GM12878 (cell line): ENCODE data around the gene SLC22A12. TPM values are rescaled to one million over a fixed set of nuclear protein-coding genes. Genes with fewer than 3 reads are reported as not detected.
A peak's percentile ranks its signal among the peaks of the same experiment; 100 is the strongest.

ENCODE experiments used
- ATAC-seq: fragments of 200-7000 bp; cut with Tn5 transposase; 3 replicates; pipeline ENCODE4 v1.9.1; 2020; ENCODE audit warnings: mild to moderate bottlenecking, moderate library complexity
- BruUV-seq: library from RNA; stranded (reverse); fragments of 400-500 nt; replicated peaks from 2 replicates; lab custom pipeline; 2021; lab: Mats Ljungman, UMichigan
- CTCF ChIA-PET: fragments of 300-600 bp; sonication (Branson Sonifier 250); formaldehyde crosslinking; extraction: SDS; loops from one replicate; lab custom pipeline; 2021; ENCODE audit warnings: inconsistent platforms; lab: Yijun Ruan, JAX
- POLR2A ChIA-PET: fragments of 350-600 bp; formaldehyde crosslinking; extraction: SDS; loops from one replicate; lab custom pipeline; 2021; ENCODE audit warnings: inconsistent platforms; lab: Charles Lee
- RAD21 ChIA-PET: fragments of 300-600 bp; sonication (Branson Sonifier 250); formaldehyde crosslinking; loops from one replicate; lab custom pipeline; 2023; ENCODE audit warnings: antibody characterized with exemption; ENCODE audit not compliant: unreplicated experiment; lab: Charles Lee
- SMC1A ChIA-PET: fragments of 300-600 bp; sonication (Branson Sonifier 250); formaldehyde crosslinking; loops from one replicate; lab custom pipeline; 2023; ENCODE audit not compliant: unreplicated experiment, uncharacterized antibody; lab: Charles Lee
- DNase-seq: peaks from one replicate; pipeline ENCODE4 v3.0.0-alpha.2; 2011; ENCODE audit warnings: low read depth, low spot score
- FAIRE-seq: peaks from 3 replicates; lab custom pipeline; 2011; peaks lifted over from hg19 to GRCh38; lab: Jason Lieb, UNC
- H2AFZ ChIP-seq: 2 replicates; pipeline ENCODE4 v1.6.0; 2011; ENCODE audit warnings: low read depth, low read length, control low read depth; ENCODE audit not compliant: control insufficient read depth
- H3K27ac ChIP-seq: 2 replicates; pipeline ENCODE4 v1.5.1; 2011; ENCODE audit warnings: control low read depth; ENCODE audit not compliant: control insufficient read depth, insufficient read depth
- H3K27me3 ChIP-seq, 2 experiments: replicated peaks in 1 of 2; 2 replicates each; pipeline versions ENCODE4 v1.6.0 to v1.6.1; 2011; ENCODE audit warnings: low read length in 1 of 2; ENCODE audit not compliant: control insufficient read depth in 2 of 2, insufficient read depth in 2 of 2
- H3K36me3 ChIP-seq, 2 experiments: 2 replicates each; pipeline ENCODE4 v1.5.1; 2011; ENCODE audit warnings: low read length in 1 of 2; ENCODE audit not compliant: control insufficient read depth in 2 of 2, insufficient read depth in 2 of 2
- H3K4me1 ChIP-seq: 2 replicates; pipeline ENCODE4 v1.6.1; 2011; ENCODE audit warnings: mild to moderate bottlenecking, low read length, moderate library complexity, mixed read lengths; ENCODE audit not compliant: control insufficient read depth, insufficient read depth
- H3K4me2 ChIP-seq: 2 replicates; pipeline ENCODE4 v1.6.0; 2011; ENCODE audit warnings: control low read depth; ENCODE audit not compliant: control insufficient read depth, insufficient read depth
- H3K4me3 ChIP-seq: fragments of 200-600 bp; sonication (generic); 2 replicates; pipeline ENCODE4 v1.5.1; 2016
- H3K79me2 ChIP-seq: 2 replicates; pipeline ENCODE4 v1.6.0; 2011; ENCODE audit warnings: low read length; ENCODE audit not compliant: control insufficient read depth, insufficient read depth
- H3K9ac ChIP-seq: 2 replicates; pipeline ENCODE4 v1.8.0; 2011; ENCODE audit warnings: low read length, control low read depth, mixed read lengths; ENCODE audit not compliant: control insufficient read depth, insufficient read depth
- H3K9me3 ChIP-seq: replicated peaks from 3 replicates; pipeline ENCODE4 v1.5.1; 2011; ENCODE audit warnings: mild to moderate bottlenecking, low read length; ENCODE audit not compliant: control insufficient read depth, insufficient read depth
- H4K20me1 ChIP-seq: 2 replicates; pipeline ENCODE4 v1.6.0; 2011; ENCODE audit not compliant: control insufficient read depth, insufficient read depth
- BCL11A ChIP-seq: IDR thresholded peaks from 2 replicates; pipeline ENCODE4 v1.6.1; 2011; ENCODE audit warnings: low read depth, low read length
- CBX3 ChIP-seq: fragments of 200-600 bp; sonication (generic); IDR thresholded peaks from 2 replicates; pipeline ENCODE4 v1.6.1; 2016; ENCODE audit warnings: low read depth, borderline replicate concordance
- DPF2 ChIP-seq: fragments of 450-650 bp; IDR thresholded peaks from 2 replicates; pipeline ENCODE4 v1.6.1; 2017; ENCODE audit warnings: mild to moderate bottlenecking
- HDAC2 ChIP-seq: fragments of 200-600 bp; sonication (generic); IDR thresholded peaks from 2 replicates; pipeline ENCODE4 v1.6.1; 2017
- HDGF ChIP-seq: fragments of 450-650 bp; IDR thresholded peaks from 2 replicates; pipeline ENCODE4 v1.6.1; 2016; ENCODE audit warnings: antibody characterized with exemption
- IKZF1 ChIP-seq: fragments of 450-650 bp; conservative IDR thresholded peaks from 2 replicates; pipeline ENCODE4 v1.6.1; 2017; ENCODE audit warnings: antibody characterized with exemption, mild to moderate bottlenecking
- IKZF2 ChIP-seq, 2 experiments: fragments of 450-650 bp; IDR thresholded peaks; 2 replicates each; pipeline ENCODE4 v1.6.1; 2017; ENCODE audit warnings: mild to moderate bottlenecking in 2 of 2, moderate library complexity in 2 of 2
- IRF5 ChIP-seq: fragments of 450-650 bp; IDR thresholded peaks from 2 replicates; pipeline ENCODE4 v1.6.1; 2017; ENCODE audit warnings: borderline replicate concordance
- NBN ChIP-seq: fragments of 450-650 bp; IDR thresholded peaks from 2 replicates; pipeline ENCODE4 v1.6.1; 2016
- SIN3A ChIP-seq: IDR thresholded peaks from 2 replicates; pipeline ENCODE4 v1.6.1; 2012; ENCODE audit warnings: low read depth, low read length, improper control_type of control experiment
- SIX5 ChIP-seq: IDR thresholded peaks from 2 replicates; pipeline ENCODE4 v1.6.1; 2011; ENCODE audit warnings: mild to moderate bottlenecking, low read depth, low read length, moderate library complexity; ENCODE audit not compliant: severe bottlenecking
- SPI1 ChIP-seq: IDR thresholded peaks from 2 replicates; pipeline ENCODE4 v1.6.1; 2011; ENCODE audit warnings: low read depth, mild to moderate bottlenecking, low read length, moderate library complexity, borderline replicate concordance; ENCODE audit not compliant: insufficient read depth
- TAF1 ChIP-seq: IDR thresholded peaks from 2 replicates; pipeline ENCODE4 v1.6.1; 2011; ENCODE audit warnings: mild to moderate bottlenecking, low read depth, low read length, borderline replicate concordance
- TCF3 ChIP-seq: IDR thresholded peaks from 2 replicates; pipeline ENCODE4 v1.6.1; 2012; ENCODE audit warnings: low read depth, mild to moderate bottlenecking, low read length, borderline replicate concordance; ENCODE audit not compliant: insufficient read depth
- YBX1 ChIP-seq: fragments of 450-650 bp; IDR thresholded peaks from 2 replicates; pipeline ENCODE4 v1.6.1; 2016; ENCODE audit warnings: antibody characterized with exemption
- ZBTB11 ChIP-seq: fragments of 450-650 bp; formaldehyde crosslinking; IDR thresholded peaks from 2 replicates; pipeline ENCODE4 v1.5.0; 2022; ENCODE audit warnings: mild to moderate bottlenecking, missing genetic modification characterization
- ZNF384 ChIP-seq: IDR thresholded peaks from 2 replicates; pipeline ENCODE4 v1.6.1; 2012; ENCODE audit warnings: low read depth, mild to moderate bottlenecking, low read length, improper control_type of control experiment, borderline replicate concordance
- WGBS: methylation state at CpG from one replicate; pipeline ENCODE4 v1.1.6; 2016; ENCODE audit warnings: low lambda C conversion rate; ENCODE audit not compliant: insufficient replicate concordance, insufficient coverage; ENCODE audit errors: missing lambda C conversion rate; 5-methylcytosine and 5-hydroxymethylcytosine counted together
- in situ Hi-C: fragments of 300-500 bp; cut with MboI; formaldehyde crosslinking; loops from 9 replicates; pipeline ENCODE4 v1.14.3; 2018; ENCODE audit warnings: mixed read lengths
- intact Hi-C: fragments of 100-400 bp; cut with micrococcal nuclease; formaldehyde crosslinking; loops from one replicate; pipeline ENCODE4 v1.14.2; 2022; ENCODE audit not compliant: unreplicated experiment
- polyA plus RNA-seq, 11 experiments: library from polyadenylated mRNA; depleted of rRNA in 4 of 11; unstranded in 6 of 11; stranded (reverse) in 5 of 11; fragments of >200 nt; fragmentation: Nextera tagmentation in 4 of 11; fragmentation: Illumina TruSeq in 1 of 11; extraction: Ambion mirVana in 4 of 11; extraction: Trizol in 1 of 11; gene quantifications; 1 replicate in 1 of 11; 2 replicates in 10 of 11; pipeline versions ENCODE4 v1.2.1 to v1.2.3, GENCODE V29; 2011 to 2016; ENCODE audit warnings: inconsistent platforms in 2 of 11, missing spikeins in 2 of 11, low read depth in 1 of 11
- total RNA-seq, 4 experiments: library from RNA; depleted of rRNA in 3 of 4; stranded (reverse); fragments of >200 nt in 3 of 4; fragmentation: Illumina TruSeq in 1 of 4; extraction: Trizol in 1 of 4; gene quantifications; 2 replicates each; pipeline versions ENCODE4 v1.2.1 to v1.2.3, GENCODE V29; 2013 to 2021

SLC22A12 gene
- total and polyA plus RNA-seq, 10 of the 15 experiments (the other 5 are each of a cell fraction or from before 2014, with no cell fraction given), result not detected

GRCh38 chr11:64631675-64632074 lies 40.7 kb downstream of the SLC22A12 start:
- BruUV-seq, result no TSS peak
- ChIA-PET RAD21 (no interaction called here), CTCF (interaction anchor here (0.6 kb wide), 1 partner anchor 276 kb away, joined by 3 read pairs; no protein-coding TSS in a partner anchor), SMC1A (interaction anchor here (0.8 kb wide), 1 partner anchor 15 kb away, joined by 3 read pairs; no protein-coding TSS in a partner anchor)
- no peaks in the 10 kb centered on the region for H3K79me2 ChIP-seq
- in situ Hi-C loops (no loop called here), intact Hi-C loops (no loop called here)
- H3K9me3 ChIP-seq, result no peaks in the 10 kb centered on the region
- peaks cover 0 to 2% of the 10 kb centered on the region in 2 experiments; a peak in 1 of 4 replicates for H3K27me3 ChIP-seq
- H3K4me1 ChIP-seq, result peaks cover 3% of the 10 kb centered on the region; the same call in 1 of the 2 replicates
- no peak overlapping the region for H3K27ac ChIP-seq
- ATAC-seq, result peak; percentile 42; the same call in 2 of the 3 replicates
- 2% methylated on average over 4 of the region's 4 CpGs for WGBS
- no peak overlapping the region for H3K9ac ChIP-seq
- no peak for FAIRE-seq
- H3K36me3 ChIP-seq, result no peaks in the 10 kb centered on the region
- TF ChIP-seq YBX1 (no peak), TAF1 (no peak), IKZF2 (IDR thresholded peaks at IDR 0.05) (peak; percentile 48 to 58; a peak in 2 of 4 replicates), SIX5 (no peak), NBN (no peak), SPI1 (peak; percentile 75), HDGF (peak; percentile 61; the same call in 1 of the 2 replicates), IKZF1 (peak; percentile 36; the same call in 1 of the 2 replicates), TCF3 (no peak), BCL11A (no peak), ZNF384 (no peak), DPF2 (peak; percentile 42; the same call in 1 of the 2 replicates), CBX3 (no peak), SIN3A (no peak), ZBTB11 (CRISPR knock-in tag) (no peak), HDAC2 (no peak), IRF5 (no peak)
- TF ChIP-seq, all 136 proteins: peak for 5
- H3K4me2 ChIP-seq, result no peak overlapping the region
- no peak for DNase-seq
- no peak overlapping the region for H2AFZ ChIP-seq
- POLR2A ChIA-PET, result no interaction called here
- no peaks in the 10 kb centered on the region for H4K20me1 ChIP-seq
- H3K4me3 ChIP-seq, result no peak overlapping the region
